ENCODE measurements around the gene COBLL1.
"Not testable (repeated sequence)": the region's sequence is repeated elsewhere in the genome, so short reads cannot be mapped to it uniquely, and the experiment has no call there.

The COBLL1 gene

DNA sequence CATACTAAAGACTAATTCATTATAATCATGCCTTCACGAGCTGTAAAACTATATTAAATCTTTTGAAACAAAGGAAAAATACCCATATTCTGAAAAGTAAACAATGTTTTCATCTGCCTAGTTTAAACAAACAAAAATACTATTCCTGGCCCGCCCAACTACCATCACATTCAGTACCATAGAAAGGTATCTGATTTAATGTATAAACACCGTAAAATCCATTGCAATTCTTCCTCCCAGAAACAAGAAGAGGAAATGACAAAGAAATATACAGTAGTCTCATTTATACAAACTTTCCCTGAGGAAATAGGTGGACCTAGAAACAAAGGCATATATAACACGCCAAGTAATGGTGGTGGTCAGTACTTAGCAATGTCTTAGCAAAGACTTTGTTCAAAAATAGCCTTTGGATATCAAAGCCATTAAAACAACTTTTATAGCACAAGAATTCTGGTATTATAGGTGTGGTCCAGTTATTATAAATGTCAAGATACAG, 71.2 kb downstream of the COBLL1 start:
- Mint-ChIP-seq H3K4me1 (ENCODE audit: low read depth) (no peaks in the 10 kb centered on the region), H3K27ac (no peak overlapping the region), H3K4me3 (no peak overlapping the region), H3K9me3 (no peaks in the 10 kb centered on the region), H3K27me3 (no peaks in the 10 kb centered on the region), H3K36me3 (ENCODE audit: low read depth) (no peaks in the 10 kb centered on the region)
- DNase-seq, result no peak

DNA sequence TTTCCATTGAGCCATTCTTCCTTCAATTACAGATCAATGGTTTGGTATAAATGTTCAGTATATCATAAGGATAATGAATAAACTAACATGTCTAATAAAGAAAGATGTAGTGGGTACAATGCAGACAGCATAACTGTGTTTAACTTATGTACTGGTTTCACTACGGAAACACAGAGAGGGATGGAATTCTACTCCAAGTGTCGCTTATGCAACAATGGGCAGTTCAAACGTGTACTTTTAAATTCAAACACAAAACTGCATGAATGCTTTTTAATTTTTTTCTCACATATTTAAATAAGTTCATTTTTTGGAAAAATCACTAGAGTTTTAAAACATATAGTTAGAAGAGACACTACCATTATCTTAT, 74.7 kb downstream of the COBLL1 start:
- Mint-ChIP-seq H3K4me1 (ENCODE audit: low read depth) (peaks cover 3% of the 10 kb centered on the region), H3K27ac (no peak overlapping the region), H3K27me3 (no peaks in the 10 kb centered on the region), H3K9me3 (no peaks in the 10 kb centered on the region), H3K36me3 (ENCODE audit: low read depth) (no peaks in the 10 kb centered on the region), H3K4me3 (no peak overlapping the region)
- DNase-seq, result no peak

DNA sequence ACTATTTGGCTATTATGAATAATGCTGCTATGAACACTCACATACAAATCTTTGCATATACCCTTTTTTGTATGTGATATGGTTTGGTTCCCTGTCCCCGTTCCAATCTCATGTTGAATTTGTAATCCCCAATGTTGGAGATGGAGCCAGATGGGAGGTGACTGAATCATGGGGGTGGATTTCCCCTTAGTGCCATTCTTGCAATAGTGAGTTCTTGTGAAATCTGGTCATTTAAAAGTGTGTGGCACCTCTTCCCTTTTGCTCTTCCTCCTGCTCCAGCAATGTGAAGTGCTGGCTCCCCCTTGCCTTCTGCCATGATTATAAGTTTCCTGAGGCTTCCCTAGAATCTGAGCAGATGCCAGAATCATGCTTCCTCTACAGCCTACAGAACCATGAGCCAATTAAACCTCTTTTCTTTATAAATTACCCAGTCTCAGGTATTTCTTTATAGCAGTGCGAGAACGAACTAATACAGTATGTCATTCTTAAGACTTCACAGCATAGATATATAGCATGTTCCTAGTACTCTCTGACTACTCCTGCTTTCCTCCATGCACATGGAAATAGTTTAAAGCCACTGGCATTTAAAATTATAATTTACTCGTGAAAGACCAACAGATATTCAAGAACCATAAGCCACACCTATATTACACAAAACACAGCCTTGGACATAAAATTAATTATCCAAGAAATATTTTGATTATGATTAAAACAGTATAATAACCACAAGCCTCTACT, 75.2 kb downstream of the COBLL1 start:
- H3K4me1 Mint-ChIP-seq (ENCODE audit: low read depth), result peaks cover 8% of the 10 kb centered on the region

DNA sequence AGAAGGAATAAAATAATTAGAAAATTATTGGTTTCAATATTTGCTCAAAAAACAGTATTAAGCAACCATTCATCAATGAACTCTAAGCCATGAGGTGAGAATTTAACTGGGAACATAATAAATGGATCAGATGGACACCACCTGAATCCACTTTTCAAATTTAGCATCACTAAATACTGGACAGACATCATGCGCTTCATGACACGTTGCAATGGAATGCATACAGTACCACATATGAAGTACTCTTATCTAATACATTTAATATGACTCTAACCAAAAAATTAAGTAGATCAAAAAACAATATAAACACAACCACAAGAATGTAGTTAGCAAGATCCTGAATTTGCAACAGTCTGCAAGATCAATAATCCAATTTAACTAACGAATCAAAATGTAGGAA, 76.6 kb downstream of the COBLL1 start:
- no peaks in the 10 kb centered on the region for H3K36me3 Mint-ChIP-seq (ENCODE audit: low read depth)
- no peak for DNase-seq
- no peaks in the 10 kb centered on the region for H3K27me3 Mint-ChIP-seq
- H3K4me1 Mint-ChIP-seq (ENCODE audit: low read depth), result peaks cover 9% of the 10 kb centered on the region
- H3K9me3 Mint-ChIP-seq, result no peaks in the 10 kb centered on the region
- H3K4me3 Mint-ChIP-seq, result no peak overlapping the region
- H3K27ac Mint-ChIP-seq, result no peak overlapping the region

More for the DNA sequence above, 75.2 kb downstream of the COBLL1 start:
- no peak overlapping the region for H3K27ac Mint-ChIP-seq
- H3K36me3 Mint-ChIP-seq (ENCODE audit: low read depth), result no peaks in the 10 kb centered on the region
- no peaks in the 10 kb centered on the region for H3K9me3 Mint-ChIP-seq
- no peaks in the 10 kb centered on the region for H3K27me3 Mint-ChIP-seq
- H3K4me3 Mint-ChIP-seq, result no peak overlapping the region
- no peak for DNase-seq

DNA sequence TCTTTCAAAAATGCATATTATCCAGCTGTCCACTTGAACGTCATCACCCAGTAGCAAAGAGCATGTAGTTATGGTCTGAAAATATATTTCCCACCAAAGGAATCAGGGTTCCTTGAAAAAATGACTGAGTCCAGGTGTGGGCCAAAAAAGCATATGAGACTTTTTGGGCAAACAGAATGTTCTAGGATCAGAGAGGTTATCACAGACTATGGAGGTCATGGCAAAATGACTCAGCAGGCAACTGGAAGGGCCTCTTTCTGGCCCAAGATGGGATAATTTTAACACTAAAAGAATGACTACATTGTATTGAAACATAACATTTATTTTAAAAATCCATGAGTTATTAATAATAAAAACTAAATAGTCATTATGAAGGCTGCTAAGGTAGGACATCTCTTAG, 77.1 kb downstream of the COBLL1 start:
- no peaks in the 10 kb centered on the region for H3K9me3 Mint-ChIP-seq
- no peaks in the 10 kb centered on the region for H3K36me3 Mint-ChIP-seq (ENCODE audit: low read depth)
- peaks cover 9% of the 10 kb centered on the region for H3K4me1 Mint-ChIP-seq (ENCODE audit: low read depth)
- DNase-seq, result no peak
- no peak overlapping the region for H3K27ac Mint-ChIP-seq
- no peaks in the 10 kb centered on the region for H3K27me3 Mint-ChIP-seq
- no peak overlapping the region for H3K4me3 Mint-ChIP-seq

DNA sequence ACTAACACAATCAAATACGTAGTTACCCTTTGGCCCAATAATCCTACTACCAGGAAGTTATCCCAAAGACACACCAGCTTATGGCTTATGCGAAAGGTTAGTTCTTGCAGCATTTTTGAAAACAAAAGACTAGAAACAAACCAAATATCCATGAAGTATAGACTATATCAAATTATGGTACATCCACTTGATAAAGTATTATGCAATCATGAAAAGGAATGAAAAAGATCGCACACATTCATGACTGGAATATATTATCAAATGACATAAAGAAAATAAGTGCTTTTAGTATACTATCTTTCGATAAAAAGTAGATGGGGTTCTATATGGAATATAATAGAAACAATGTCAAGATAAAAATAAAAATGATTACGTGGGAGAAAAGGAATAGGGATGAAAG, 78.2 kb downstream of the COBLL1 start:
- H3K27me3 Mint-ChIP-seq, result no peaks in the 10 kb centered on the region
- no peak overlapping the region for H3K27ac Mint-ChIP-seq
- H3K4me1 Mint-ChIP-seq (ENCODE audit: low read depth), result peaks cover 9% of the 10 kb centered on the region
- H3K36me3 Mint-ChIP-seq (ENCODE audit: low read depth), result no peaks in the 10 kb centered on the region
- no peak for DNase-seq
- H3K4me3 Mint-ChIP-seq, result no peak overlapping the region
- no peaks in the 10 kb centered on the region for H3K9me3 Mint-ChIP-seq

DNA sequence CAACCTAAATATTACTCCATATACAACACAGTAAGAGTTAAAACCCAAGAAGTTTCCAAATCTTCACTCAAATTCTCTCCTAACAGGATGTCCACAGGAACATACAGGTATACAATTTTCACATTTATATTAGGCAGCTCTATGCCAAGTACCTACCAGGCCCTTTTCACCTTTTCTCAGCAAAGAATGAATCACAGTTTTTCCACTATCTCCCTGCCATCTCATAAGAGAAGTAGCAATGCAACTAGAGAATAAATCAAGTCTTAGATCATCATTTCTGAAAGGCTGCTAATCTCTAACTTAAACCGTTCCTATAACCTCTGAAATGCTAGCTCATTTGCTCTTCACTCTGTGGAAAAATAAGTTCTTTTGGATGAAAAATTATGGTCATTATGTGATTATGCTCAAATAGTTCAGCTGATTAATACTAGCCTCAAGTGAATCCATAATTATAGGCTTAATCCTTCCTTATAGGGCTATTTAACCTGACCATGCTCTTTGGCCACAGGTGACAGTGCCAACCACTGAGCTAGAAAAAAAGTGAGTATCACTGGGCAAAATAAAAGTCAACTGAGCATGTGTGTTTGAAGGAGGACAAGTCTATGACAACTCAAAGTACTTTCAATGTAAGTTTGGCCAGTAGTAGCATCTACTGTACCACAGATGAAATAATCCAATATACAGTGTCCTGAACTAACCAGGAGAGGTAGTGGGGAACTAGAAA, 79.7 kb downstream of the COBLL1 start:
- DNase-seq, result no peak

DNA sequence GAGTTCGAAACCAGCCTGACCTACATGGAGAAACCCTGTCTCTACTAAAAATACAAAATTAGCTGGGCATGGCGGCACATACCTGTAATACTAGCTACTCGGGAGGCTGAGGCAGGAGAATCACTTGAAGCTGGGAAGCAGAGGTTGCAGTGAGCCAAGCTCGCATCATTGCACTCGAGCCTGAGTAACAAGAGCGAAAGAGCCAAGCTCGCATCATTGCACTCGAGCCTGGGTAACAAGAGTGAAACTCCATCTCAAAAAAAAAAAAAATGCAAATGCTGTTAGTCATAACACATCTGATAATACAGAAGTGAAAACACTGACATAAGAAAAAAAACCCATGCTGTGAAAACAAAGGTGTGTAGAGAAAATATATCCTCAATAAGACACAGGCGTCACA, 80.4 kb downstream of the COBLL1 start:
- H3K9me3 Mint-ChIP-seq; H3K4me3 Mint-ChIP-seq; H3K4me1 Mint-ChIP-seq (ENCODE audit: low read depth); DNase-seq; H3K27me3 Mint-ChIP-seq; H3K36me3 Mint-ChIP-seq (ENCODE audit: low read depth): not testable (repeated sequence)
- H3K27ac Mint-ChIP-seq, result peak overlapping the region; percentile 13

More for the DNA sequence above, 79.7 kb downstream of the COBLL1 start:
- no peaks in the 10 kb centered on the region for H3K36me3 Mint-ChIP-seq (ENCODE audit: low read depth)
- no peak overlapping the region for H3K4me3 Mint-ChIP-seq
- H3K27me3 Mint-ChIP-seq, result no peaks in the 10 kb centered on the region
- H3K27ac Mint-ChIP-seq, result peak overlapping the region; percentile 13
- peaks cover 9% of the 10 kb centered on the region for H3K4me1 Mint-ChIP-seq (ENCODE audit: low read depth)
- H3K9me3 Mint-ChIP-seq, result no peaks in the 10 kb centered on the region

DNA sequence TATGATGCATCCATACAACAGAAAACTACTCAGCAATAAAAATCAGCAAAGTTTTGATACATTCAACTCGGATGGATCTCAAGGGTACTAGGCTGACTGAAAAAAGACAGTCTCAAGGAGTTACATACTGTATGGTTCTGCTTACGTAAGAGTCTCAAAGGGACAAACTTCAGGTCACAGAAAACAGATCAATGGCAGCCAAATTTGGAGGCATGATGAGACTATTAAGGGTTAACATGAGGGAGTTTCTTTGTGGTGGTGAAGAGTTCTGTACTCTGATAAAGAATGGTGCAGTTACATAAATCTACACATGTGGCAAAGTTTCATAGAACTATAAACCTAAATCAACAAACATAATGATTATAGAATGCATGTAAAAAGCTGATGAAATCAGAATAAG, 81.4 kb downstream of the COBLL1 start:
- Mint-ChIP-seq H3K4me1 (ENCODE audit: low read depth) (peaks cover 9% of the 10 kb centered on the region), H3K27ac (no peak overlapping the region), H3K27me3 (no peaks in the 10 kb centered on the region), H3K4me3 (no peak overlapping the region), H3K9me3 (no peaks in the 10 kb centered on the region), H3K36me3 (ENCODE audit: low read depth) (no peaks in the 10 kb centered on the region)
- DNase-seq, result no peak

DNA sequence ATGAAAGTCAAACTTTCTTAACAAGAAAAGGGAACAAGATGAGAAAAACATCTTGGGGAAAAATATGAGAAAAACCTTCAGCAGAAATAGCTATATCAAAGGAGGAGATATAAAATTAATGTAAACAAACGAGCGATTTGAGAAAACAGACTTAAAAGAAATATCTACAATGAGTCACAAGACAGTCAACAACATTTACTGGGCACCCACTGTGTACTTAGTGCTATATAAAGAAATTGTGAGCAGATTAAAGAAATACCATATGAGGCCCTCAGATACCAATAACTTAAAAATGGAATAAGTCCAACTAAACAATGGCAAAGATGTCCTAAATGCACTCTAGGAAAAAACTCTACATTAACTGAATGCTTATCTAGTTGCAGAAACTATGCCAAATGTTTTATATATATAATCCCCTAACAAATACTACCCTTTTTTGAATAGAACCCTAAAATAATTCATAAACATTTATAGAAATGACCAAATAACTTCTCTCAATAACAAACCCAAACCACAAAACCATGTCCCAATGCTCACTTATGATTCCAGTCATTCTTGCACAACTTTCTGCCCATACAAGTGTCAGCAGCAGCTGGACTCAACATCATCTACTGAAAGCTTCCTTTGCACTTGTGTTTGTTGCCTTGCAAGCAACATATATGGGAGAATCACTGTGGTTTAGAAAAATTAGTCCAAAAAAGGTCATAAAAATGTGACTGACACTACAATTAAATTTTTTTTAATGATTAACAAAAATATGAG, 83.5 kb downstream of the COBLL1 start:
- Mint-ChIP-seq H3K4me3 (no peak overlapping the region), H3K9me3 (no peaks in the 10 kb centered on the region), H3K27ac (no peak overlapping the region), H3K27me3 (no peaks in the 10 kb centered on the region), H3K36me3 (ENCODE audit: low read depth) (no peaks in the 10 kb centered on the region), H3K4me1 (ENCODE audit: low read depth) (peaks cover 9% of the 10 kb centered on the region)
- DNase-seq, result no peak

DNA sequence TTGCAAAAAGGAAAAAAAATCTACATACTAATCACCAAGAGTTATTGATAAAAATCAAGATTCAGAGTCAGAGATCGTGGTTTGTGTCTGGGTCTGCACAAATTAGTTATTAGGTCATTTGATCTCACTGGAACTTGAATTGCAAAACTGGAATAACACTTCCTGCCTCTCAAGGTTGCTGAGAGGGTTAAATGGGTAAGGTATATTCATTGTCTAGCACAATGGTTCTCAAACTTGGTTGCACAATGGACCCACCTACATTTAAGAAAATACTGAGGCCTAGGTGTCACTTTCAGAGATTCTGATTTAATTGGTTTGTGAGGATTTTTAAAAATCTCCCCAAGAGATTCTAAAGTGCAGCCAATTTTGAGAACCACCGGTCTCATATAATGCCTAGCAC, 84.8 kb downstream of the COBLL1 start:
- DNase-seq, result no peak
- Mint-ChIP-seq H3K4me1 (ENCODE audit: low read depth) (peaks cover 5% of the 10 kb centered on the region), H3K4me3 (no peak overlapping the region), H3K36me3 (ENCODE audit: low read depth) (no peaks in the 10 kb centered on the region), H3K27ac (no peak overlapping the region), H3K9me3 (no peaks in the 10 kb centered on the region), H3K27me3 (no peaks in the 10 kb centered on the region)

DNA sequence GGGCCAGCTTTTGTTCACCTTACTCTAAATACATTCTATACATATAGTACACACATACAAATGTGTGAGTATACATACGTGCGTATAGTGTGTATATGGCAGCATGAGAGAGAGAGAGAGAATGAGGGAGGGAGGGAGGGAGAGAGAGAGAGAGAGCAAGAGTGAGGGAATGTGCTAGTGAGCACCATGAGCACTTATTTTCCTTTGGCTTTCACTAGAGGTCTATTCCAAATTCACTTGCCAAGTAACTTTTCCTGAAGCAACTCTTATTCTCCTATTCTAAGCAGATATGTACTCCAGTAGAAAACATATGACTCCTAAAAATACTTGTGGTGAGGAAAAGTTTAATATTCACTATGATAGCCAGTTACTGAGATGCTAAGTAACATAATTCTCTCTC, 85.7 kb downstream of the COBLL1 start:
- Mint-ChIP-seq H3K27ac (no peak overlapping the region), H3K9me3 (no peaks in the 10 kb centered on the region), H3K36me3 (ENCODE audit: low read depth) (no peaks in the 10 kb centered on the region), H3K4me1 (ENCODE audit: low read depth) (no peaks in the 10 kb centered on the region), H3K4me3 (no peak overlapping the region), H3K27me3 (no peaks in the 10 kb centered on the region)
- no peak for DNase-seq

DNA sequence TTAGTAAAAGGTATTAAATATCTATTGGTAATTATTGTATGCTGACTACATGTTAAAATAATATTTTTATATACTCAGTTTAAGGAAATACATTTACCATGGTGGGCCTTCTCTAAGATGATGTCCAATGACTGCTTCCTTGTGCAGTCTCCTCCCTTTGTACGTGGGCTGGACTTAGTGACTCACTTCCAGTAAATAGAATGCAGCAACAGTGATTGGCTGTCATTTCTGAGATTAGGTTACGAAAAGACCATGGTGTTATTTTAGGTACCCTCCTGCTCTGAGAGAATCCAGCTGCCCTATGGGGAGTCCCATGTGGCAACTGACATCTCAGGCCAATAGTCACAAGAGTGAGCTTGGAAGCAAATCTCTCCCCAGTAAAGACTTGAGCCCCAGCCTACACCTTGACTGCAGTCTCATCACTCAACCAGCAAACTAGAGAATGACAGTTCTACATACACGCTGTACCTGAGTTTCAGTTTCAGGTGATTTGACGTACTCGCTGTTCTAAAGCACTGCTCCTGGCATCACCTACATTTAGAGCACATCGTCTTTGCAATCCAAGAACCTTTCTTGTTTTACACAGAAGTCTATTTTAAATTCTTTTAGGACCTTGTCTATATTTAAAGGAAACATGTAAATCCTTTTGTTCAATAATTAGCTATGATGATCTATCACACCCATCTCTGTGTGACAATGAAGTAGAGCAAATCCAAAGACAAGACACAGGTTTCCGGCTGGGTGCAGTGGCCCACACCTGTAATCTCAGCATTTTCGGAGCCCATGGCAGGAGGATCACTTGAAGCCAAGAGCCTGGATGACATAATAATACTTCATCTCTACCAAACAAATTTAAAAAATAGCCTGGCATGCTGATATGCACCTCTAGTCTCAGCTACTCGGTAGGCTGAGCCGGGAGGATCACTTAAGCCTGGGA, 87.2 kb downstream of the COBLL1 start:
- no peaks in the 10 kb centered on the region for H3K9me3 Mint-ChIP-seq
- no peaks in the 10 kb centered on the region for H3K27me3 Mint-ChIP-seq
- H3K4me1 Mint-ChIP-seq (ENCODE audit: low read depth), result no peaks in the 10 kb centered on the region
- H3K36me3 Mint-ChIP-seq (ENCODE audit: low read depth), result no peaks in the 10 kb centered on the region
- no peak overlapping the region for H3K4me3 Mint-ChIP-seq
- DNase-seq, result no peak
- no peak overlapping the region for H3K27ac Mint-ChIP-seq

DNA sequence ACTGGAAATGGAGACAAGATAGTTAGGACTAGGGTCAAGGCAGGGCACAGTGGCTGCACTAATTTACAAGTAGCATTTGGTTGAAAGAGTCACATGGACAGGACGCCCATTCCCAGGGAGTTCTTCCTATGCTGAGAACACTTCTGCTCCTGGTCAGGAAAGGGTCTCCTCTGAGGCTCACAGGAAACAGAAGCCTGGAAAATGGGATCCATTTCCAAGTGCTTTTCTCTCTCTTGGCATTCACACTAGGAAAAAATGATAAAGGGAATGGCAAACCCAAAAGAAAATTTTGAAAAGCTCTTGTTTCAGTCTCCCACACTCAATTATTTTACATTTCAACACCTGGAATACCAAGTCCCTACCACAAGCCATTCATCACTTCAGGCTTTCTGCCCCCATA, 88.7 kb downstream of the COBLL1 start:
- H3K36me3 Mint-ChIP-seq (ENCODE audit: low read depth), result no peaks in the 10 kb centered on the region
- H3K27me3 Mint-ChIP-seq, result no peaks in the 10 kb centered on the region
- H3K4me1 Mint-ChIP-seq (ENCODE audit: low read depth), result no peaks in the 10 kb centered on the region
- no peak overlapping the region for H3K4me3 Mint-ChIP-seq
- no peaks in the 10 kb centered on the region for H3K9me3 Mint-ChIP-seq
- H3K27ac Mint-ChIP-seq, result no peak overlapping the region
- no peak for DNase-seq

All from activated T-cell treated with anti-CD3 and anti-CD28 coated beads, Interleukin-2, amount 50 U/mL, for 24 hours (primary cell).